IPS-20b (cell line): Measurements from ENCODE around the gene EPB41L4B.

Source experiments
- H3K27ac ChIP-seq: one replicate; pipeline ENCODE4 v1.5.1; 2013; ENCODE audit warnings: low read length
- H3K27me3 ChIP-seq: 2 replicates; pipeline ENCODE4 v1.6.1; 2013; ENCODE audit warnings: mild to moderate bottlenecking, low read length, inconsistent platforms; ENCODE audit not compliant: insufficient read depth
- H3K36me3 ChIP-seq: 2 replicates; pipeline ENCODE4 v1.6.1; 2013; ENCODE audit warnings: low read depth, mild to moderate bottlenecking, inconsistent platforms, low read length, moderate library complexity; ENCODE audit not compliant: insufficient read depth
- H3K4me1 ChIP-seq: 2 replicates; pipeline ENCODE4 v1.6.1; 2013; ENCODE audit warnings: mild to moderate bottlenecking, control low read depth, inconsistent platforms, low read length, moderate library complexity; ENCODE audit not compliant: insufficient read depth
- H3K4me3 ChIP-seq: 2 replicates; pipeline ENCODE4 v1.5.1; 2013; ENCODE audit warnings: mild to moderate bottlenecking, low read length, inconsistent platforms
- H3K9ac ChIP-seq: 2 replicates; pipeline ENCODE4 v1.6.1; 2013; ENCODE audit warnings: low read depth, mild to moderate bottlenecking, inconsistent platforms, low read length, moderate library complexity
- H3K9me3 ChIP-seq: 2 replicates; pipeline ENCODE4 v1.6.1; 2013; ENCODE audit warnings: mild to moderate bottlenecking, low read depth, low read length, inconsistent platforms; ENCODE audit not compliant: insufficient read depth

The EPB41L4B gene

GRCh38 chr9:109213285-109214121 is 107.4 kb downstream of the EPB41L4B start:
- Histone ChIP-seq H3K4me1 (no peaks in the 10 kb centered on the region), H3K27me3 (no peaks in the 10 kb centered on the region), H3K36me3 (no peaks in the 10 kb centered on the region), H3K9me3 (no peaks in the 10 kb centered on the region), H3K4me3 (no peak overlapping the region), H3K27ac (no peak overlapping the region), H3K9ac (no peak overlapping the region)

GRCh38 chr9:109212768-109213167 is 108.1 kb downstream of the EPB41L4B start:
- no peaks in the 10 kb centered on the region for H3K4me1 ChIP-seq
- no peaks in the 10 kb centered on the region for H3K9me3 ChIP-seq
- no peaks in the 10 kb centered on the region for H3K36me3 ChIP-seq
- H3K27ac ChIP-seq = no peak overlapping the region
- no peak overlapping the region for H3K9ac ChIP-seq
- no peaks in the 10 kb centered on the region for H3K27me3 ChIP-seq
- no peak overlapping the region for H3K4me3 ChIP-seq

GRCh38 chr9:109206670-109207069 is 114.2 kb downstream of the EPB41L4B start:
- H3K9ac ChIP-seq = no peak overlapping the region
- H3K4me3 ChIP-seq = no peak overlapping the region
- H3K9me3 ChIP-seq = no peaks in the 10 kb centered on the region
- H3K36me3 ChIP-seq = no peaks in the 10 kb centered on the region
- H3K27me3 ChIP-seq = no peaks in the 10 kb centered on the region
- no peaks in the 10 kb centered on the region for H3K4me1 ChIP-seq
- no peak overlapping the region for H3K27ac ChIP-seq

GRCh38 chr9:109205526-109205925 is 115.3 kb downstream of the EPB41L4B start:
- no peaks in the 10 kb centered on the region for H3K36me3 ChIP-seq
- H3K4me1 ChIP-seq = no peaks in the 10 kb centered on the region
- H3K27ac ChIP-seq = no peak overlapping the region
- H3K27me3 ChIP-seq = no peaks in the 10 kb centered on the region
- H3K9ac ChIP-seq = no peak overlapping the region
- H3K9me3 ChIP-seq = no peaks in the 10 kb centered on the region
- H3K4me3 ChIP-seq = no peak overlapping the region

GRCh38 chr9:109203761-109204360 is 117.0 kb downstream of the EPB41L4B start:
- Histone ChIP-seq H3K36me3 (no peaks in the 10 kb centered on the region), H3K9me3 (no peaks in the 10 kb centered on the region), H3K4me3 (no peak overlapping the region), H3K27ac (no peak overlapping the region), H3K27me3 (no peaks in the 10 kb centered on the region), H3K4me1 (no peaks in the 10 kb centered on the region), H3K9ac (no peak overlapping the region; the same call in 1 of the 2 replicates)

GRCh38 chr9:109199676-109200075 is 121.2 kb downstream of the EPB41L4B start:
- H3K4me3 ChIP-seq = no peak overlapping the region
- no peaks in the 10 kb centered on the region for H3K4me1 ChIP-seq

GRCh38 chr9:109198736-109199382 is 122.0 kb downstream of the EPB41L4B start:
- Histone ChIP-seq H3K27ac (no peak overlapping the region), H3K9me3 (no peaks in the 10 kb centered on the region), H3K27me3 (no peaks in the 10 kb centered on the region), H3K9ac (no peak overlapping the region), H3K4me1 (no peaks in the 10 kb centered on the region), H3K4me3 (no peak overlapping the region), H3K36me3 (no peaks in the 10 kb centered on the region)

More at GRCh38 chr9:109199676-109200075, 121.2 kb downstream of the EPB41L4B start:
- Histone ChIP-seq H3K9me3 (no peaks in the 10 kb centered on the region), H3K27ac (no peak overlapping the region), H3K36me3 (no peaks in the 10 kb centered on the region), H3K9ac (no peak overlapping the region), H3K27me3 (no peaks in the 10 kb centered on the region)

GRCh38 chr9:109193974-109194556 is 126.8 kb downstream of the EPB41L4B start:
- Histone ChIP-seq H3K4me1 (no peaks in the 10 kb centered on the region), H3K27ac (no peak overlapping the region), H3K9me3 (no peaks in the 10 kb centered on the region), H3K36me3 (no peaks in the 10 kb centered on the region), H3K4me3 (no peak overlapping the region), H3K27me3 (peaks cover 8% of the 10 kb centered on the region; the same call in 1 of the 2 replicates), H3K9ac (no peak overlapping the region)

- H3K27ac ChIP-seq = no peak overlapping the region
- H3K4me3 ChIP-seq = no peak overlapping the region
- H3K9me3 ChIP-seq = no peaks in the 10 kb centered on the region
- no peak overlapping the region for H3K9ac ChIP-seq
- H3K36me3 ChIP-seq = no peaks in the 10 kb centered on the region
- H3K27me3 ChIP-seq = peaks cover 8% of the 10 kb centered on the region; the same call in 1 of the 2 replicates
- no peaks in the 10 kb centered on the region for H3K4me1 ChIP-seq
These were observed 128.0 kb downstream of the EPB41L4B start for GRCh38 chr9:109192732-109193361.

GRCh38 chr9:109191746-109192145 is 129.1 kb downstream of the EPB41L4B start:
- Histone ChIP-seq H3K27ac (no peak overlapping the region), H3K9ac (no peak overlapping the region), H3K9me3 (no peaks in the 10 kb centered on the region), H3K4me1 (no peaks in the 10 kb centered on the region), H3K27me3 (peaks cover 8% of the 10 kb centered on the region; the same call in 1 of the 2 replicates), H3K36me3 (no peaks in the 10 kb centered on the region), H3K4me3 (no peak overlapping the region)

- Histone ChIP-seq H3K9me3 (no peaks in the 10 kb centered on the region), H3K27me3 (peaks cover 8% of the 10 kb centered on the region; the same call in 1 of the 2 replicates), H3K27ac (no peak overlapping the region), H3K4me1 (no peaks in the 10 kb centered on the region), H3K9ac (no peak overlapping the region), H3K4me3 (no peak overlapping the region), H3K36me3 (no peaks in the 10 kb centered on the region)
These were observed 130.7 kb downstream of the EPB41L4B start for GRCh38 chr9:109190151-109190550.
